ENCODE data around the gene ARID5B.

GRCh38 chr10:61929555-61929954 is 28.1 kb downstream of the ARID5B start:
- TF ChIP-seq POLR2AphosphoS5 (IDR thresholded peaks at IDR 0.05): no peak
- no peak for TF ChIP-seq CTCF (IDR thresholded peaks at IDR 0.05)

Measured in transverse colon (tissue), 4 donors.